Panc1 (cell line): ENCODE results near the gene CCN6.

ENCODE experiments used
- POLR2AphosphoS5 ChIP-seq: IDR thresholded peaks from 2 replicates; pipeline ENCODE4 v1.6.1; 2012; ENCODE audit warnings: mild to moderate bottlenecking, low read depth, low read length, moderate library complexity
- TCF7L2 ChIP-seq: IDR thresholded peaks from 2 replicates; pipeline ENCODE4 v1.6.1; 2011; ENCODE audit warnings: mild to moderate bottlenecking, low read depth, low read length, inconsistent platforms

- TF ChIP-seq POLR2AphosphoS5 (no peak), TCF7L2 (no peak)
Observed at GRCh38 chr6:112014483-112014882, 39.4 kb upstream of the CCN6 start.
